ENCODE results near the gene MAPK14.

GRCh38 chr6:36095497-36096391 is 68.1 kb downstream of the MAPK14 start:
- TF ChIP-seq, protein P1, sequence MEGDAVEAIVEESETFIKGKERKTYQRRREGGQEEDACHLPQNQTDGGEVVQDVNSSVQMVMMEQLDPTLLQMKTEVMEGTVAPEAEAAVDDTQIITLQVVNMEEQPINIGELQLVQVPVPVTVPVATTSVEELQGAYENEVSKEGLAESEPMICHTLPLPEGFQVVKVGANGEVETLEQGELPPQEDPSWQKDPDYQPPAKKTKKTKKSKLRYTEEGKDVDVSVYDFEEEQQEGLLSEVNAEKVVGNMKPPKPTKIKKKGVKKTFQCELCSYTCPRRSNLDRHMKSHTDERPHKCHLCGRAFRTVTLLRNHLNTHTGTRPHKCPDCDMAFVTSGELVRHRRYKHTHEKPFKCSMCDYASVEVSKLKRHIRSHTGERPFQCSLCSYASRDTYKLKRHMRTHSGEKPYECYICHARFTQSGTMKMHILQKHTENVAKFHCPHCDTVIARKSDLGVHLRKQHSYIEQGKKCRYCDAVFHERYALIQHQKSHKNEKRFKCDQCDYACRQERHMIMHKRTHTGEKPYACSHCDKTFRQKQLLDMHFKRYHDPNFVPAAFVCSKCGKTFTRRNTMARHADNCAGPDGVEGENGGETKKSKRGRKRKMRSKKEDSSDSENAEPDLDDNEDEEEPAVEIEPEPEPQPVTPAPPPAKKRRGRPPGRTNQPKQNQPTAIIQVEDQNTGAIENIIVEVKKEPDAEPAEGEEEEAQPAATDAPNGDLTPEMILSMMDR (IDR thresholded peaks at IDR 0.05; ENCODE audit: insufficient read depth, low read depth, low read length): no peak
- TF ChIP-seq EZH2 (IDR thresholded peaks at IDR 0.05; ENCODE audit: insufficient read depth, low read length): no peak
